B cell (primary cell): ENCODE measurements around the gene MEIOB.

Experiments
- CTCF ChIP-seq: fragments of 200-600 bp; IDR thresholded peaks from one replicate; pipeline ENCODE4 v1.8.0; 2022; ENCODE audit warnings: antibody characterized with exemption, mild to moderate bottlenecking
- EZH2 ChIP-seq: IDR thresholded peaks from 2 replicates; pipeline ENCODE4 v1.6.1; 2012; ENCODE audit warnings: borderline replicate concordance, low read depth, mild to moderate bottlenecking, moderate library complexity, low read length; ENCODE audit not compliant: insufficient read depth, poor library complexity, severe bottlenecking

- TF ChIP-seq CTCF, result no peak
- no peak for TF ChIP-seq EZH2
Measured at GRCh38 chr16:1908184-1908583, 36.2 kb upstream of the MEIOB start.
